ENCODE measurements around the gene TLCD3B. TPM values are rescaled to one million over a fixed set of nuclear protein-coding genes. Genes with fewer than 3 reads are reported as not detected.

The TLCD3B gene
- total RNA-seq, 2 donors from 2014 or later = 3.4 to 14.1 TPM

GRCh38 chr16:29990034-29990433 is 41.0 kb downstream of the TLCD3B start:
- peak overlapping the region in 1 of 2 donors; percentile 7 for H3K27ac Mint-ChIP-seq
- no peak for DNase-seq (ENCODE audit: low spot score in 2 of 2)
- H3K9me3 Mint-ChIP-seq = no peaks in the 10 kb centered on the region
- ATAC-seq = no peak
- peaks cover 0 to 17% of the 10 kb centered on the region in 2 donors for H3K36me3 Mint-ChIP-seq

- peaks cover 0 to 10% of the 10 kb centered on the region in 2 donors for H3K36me3 Mint-ChIP-seq
- ATAC-seq (no peak), DNase-seq (ENCODE audit: low spot score in 2 of 2) (no peak)
- H3K9me3 Mint-ChIP-seq = no peaks in the 10 kb centered on the region
- H3K27ac Mint-ChIP-seq = peak overlapping the region; percentile 62 to 81
These were observed 41.8 kb downstream of the TLCD3B start for GRCh38 chr16:29989111-29989858.

- ATAC-seq (no peak), DNase-seq (ENCODE audit: low spot score in 2 of 2) (no peak)
- Mint-ChIP-seq H3K36me3 (peaks cover 0 to 15% of the 10 kb centered on the region in 2 donors), H3K9me3 (no peaks in the 10 kb centered on the region), H3K27ac (peak overlapping the region; percentile 62 to 81)
These were observed 42.6 kb downstream of the TLCD3B start for GRCh38 chr16:29988346-29989075.

- peaks cover 0 to 16% of the 10 kb centered on the region in 2 donors for H3K36me3 Mint-ChIP-seq
- peak overlapping the region in 1 of 2 donors; percentile 62 for H3K27ac Mint-ChIP-seq
- ATAC-seq = no peak
- no peaks in the 10 kb centered on the region for H3K9me3 Mint-ChIP-seq
- no peak for DNase-seq (ENCODE audit: low spot score in 2 of 2)
These were observed 43.5 kb downstream of the TLCD3B start for GRCh38 chr16:29987371-29988085.

GRCh38 chr16:29986931-29987330 is 44.1 kb downstream of the TLCD3B start:
- Mint-ChIP-seq H3K36me3 (peaks cover 0 to 16% of the 10 kb centered on the region in 2 donors), H3K27ac (peak overlapping the region; percentile 58 to 73), H3K9me3 (no peaks in the 10 kb centered on the region)
- ATAC-seq (no peak), DNase-seq (ENCODE audit: low spot score in 2 of 2) (no peak)

- Mint-ChIP-seq H3K36me3 (peaks cover 0 to 16% of the 10 kb centered on the region in 2 donors), H3K9me3 (no peaks in the 10 kb centered on the region), H3K27ac (peak overlapping the region; percentile 58 to 73)
- no peak for ATAC-seq
- DNase-seq (ENCODE audit: low spot score in 2 of 2) = no peak
These were observed 44.8 kb downstream of the TLCD3B start for GRCh38 chr16:29986231-29986630.

GRCh38 chr16:29985271-29985811 is 45.7 kb downstream of the TLCD3B start:
- Mint-ChIP-seq H3K36me3 (peaks cover 0 to 16% of the 10 kb centered on the region in 2 donors), H3K27ac (peak overlapping the region in 1 of 2 donors; percentile 73)

DNA sequence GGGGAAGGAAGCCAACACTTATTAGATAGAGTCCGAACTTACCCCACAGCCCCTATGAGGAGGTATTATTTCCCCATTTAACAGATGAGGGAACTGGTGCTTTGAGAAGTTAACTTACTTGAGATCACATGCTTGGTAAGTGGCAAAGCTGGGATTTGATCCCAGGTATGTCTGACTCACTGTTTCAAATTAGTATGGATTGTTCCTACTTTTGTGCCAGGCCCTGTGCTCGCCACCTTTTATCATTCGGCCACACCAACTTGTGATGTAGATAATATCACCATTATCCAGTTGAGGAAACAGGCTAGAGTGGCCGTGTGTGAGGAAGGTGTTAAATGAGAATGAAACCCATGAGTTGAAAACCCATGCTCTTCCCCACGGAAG is 46.3 kb downstream of the TLCD3B start:
- DNase-seq (ENCODE audit: low spot score in 2 of 2) = no peak
- Mint-ChIP-seq H3K9me3 (no peaks in the 10 kb centered on the region), H3K36me3 (peaks cover 0 to 16% of the 10 kb centered on the region in 2 donors), H3K27ac (no peak overlapping the region)
- ATAC-seq = no peak

More at GRCh38 chr16:29985271-29985811, 45.7 kb downstream of the TLCD3B start:
- ATAC-seq (no peak), DNase-seq (ENCODE audit: low spot score in 2 of 2) (no peak)
- H3K9me3 Mint-ChIP-seq = no peaks in the 10 kb centered on the region

GRCh38 chr16:29984137-29984763 is 46.8 kb downstream of the TLCD3B start:
- ATAC-seq (no peak), DNase-seq (ENCODE audit: low spot score in 2 of 2) (no peak)
- Mint-ChIP-seq H3K36me3 (peaks cover 0 to 16% of the 10 kb centered on the region in 2 donors), H3K27ac (no peak overlapping the region), H3K9me3 (no peaks in the 10 kb centered on the region)

GRCh38 chr16:29983420-29984136 is 47.5 kb downstream of the TLCD3B start:
- H3K36me3 Mint-ChIP-seq = peaks cover 0 to 16% of the 10 kb centered on the region in 2 donors

GRCh38 chr16:29982560-29983419 is 48.3 kb downstream of the TLCD3B start:
- no peak for ATAC-seq
- peaks cover 0 to 16% of the 10 kb centered on the region in 2 donors for H3K36me3 Mint-ChIP-seq

More at GRCh38 chr16:29983420-29984136, 47.5 kb downstream of the TLCD3B start:
- no peak for DNase-seq (ENCODE audit: low spot score in 2 of 2)
- H3K9me3 Mint-ChIP-seq = no peaks in the 10 kb centered on the region
- H3K27ac Mint-ChIP-seq = peak overlapping the region in 1 of 2 donors; percentile 12
- ATAC-seq = no peak

DNA sequence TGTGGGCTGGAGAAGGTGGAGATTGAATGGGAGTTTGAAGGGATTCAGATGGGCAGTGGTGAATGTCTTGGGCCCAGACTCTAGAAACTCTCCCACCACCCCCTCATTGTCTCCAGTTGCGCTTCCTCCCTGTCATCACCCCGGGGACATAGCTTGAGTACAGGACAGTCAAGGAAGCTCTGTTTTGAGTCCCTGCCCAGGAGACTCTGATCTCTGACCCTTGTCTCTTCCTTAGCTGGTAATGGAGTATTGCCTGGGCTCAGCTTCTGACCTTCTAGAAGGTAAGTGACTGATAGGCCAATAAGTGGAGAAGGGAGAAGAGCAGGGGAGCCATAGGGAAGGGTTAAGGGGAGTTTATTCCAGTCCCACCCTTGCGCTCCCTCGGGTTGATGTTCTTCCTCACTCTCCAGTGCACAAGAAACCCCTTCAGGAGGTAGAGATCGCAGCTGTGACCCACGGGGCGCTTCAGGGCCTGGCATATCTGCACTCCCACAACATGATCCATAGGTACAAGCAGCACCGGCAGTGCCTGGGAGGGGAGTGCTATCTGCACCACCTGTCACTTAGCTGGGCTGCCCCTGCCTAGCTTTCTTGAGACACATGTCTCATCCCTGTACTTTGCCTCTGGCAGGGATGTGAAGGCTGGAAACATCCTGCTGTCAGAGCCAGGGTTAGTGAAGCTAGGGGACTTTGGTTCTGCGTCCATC is 52.4 kb downstream of the TLCD3B start:
- Mint-ChIP-seq H3K36me3 (peaks cover 3 to 20% of the 10 kb centered on the region in 2 donors), H3K9me3 (no peaks in the 10 kb centered on the region), H3K27ac (no peak overlapping the region)
- ATAC-seq (no peak), DNase-seq (ENCODE audit: low spot score in 2 of 2) (no peak)

More at GRCh38 chr16:29982560-29983419, 48.3 kb downstream of the TLCD3B start:
- no peak overlapping the region for H3K27ac Mint-ChIP-seq
- DNase-seq (ENCODE audit: low spot score in 2 of 2) = no peak
- H3K9me3 Mint-ChIP-seq = no peaks in the 10 kb centered on the region

DNA sequence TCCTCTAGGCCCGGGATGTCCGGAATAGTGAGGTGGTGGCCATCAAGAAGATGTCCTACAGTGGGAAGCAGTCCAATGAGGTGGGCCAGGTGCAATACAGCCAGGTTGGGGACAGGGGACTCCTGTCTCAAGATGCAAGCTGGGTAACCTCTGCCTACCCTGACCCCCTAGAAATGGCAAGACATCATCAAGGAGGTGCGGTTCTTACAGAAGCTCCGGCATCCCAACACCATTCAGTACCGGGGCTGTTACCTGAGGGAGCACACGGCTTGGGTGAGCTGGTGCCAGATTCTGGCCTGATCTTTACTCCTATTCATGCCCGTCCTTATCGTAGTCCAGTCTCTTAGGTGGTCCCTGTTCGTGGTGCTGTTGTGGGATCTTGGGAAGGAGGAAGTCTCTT is 53.0 kb downstream of the TLCD3B start:
- H3K9me3 Mint-ChIP-seq = peaks cover 2 to 5% of the 10 kb centered on the region in 2 donors
- ATAC-seq (no peak), DNase-seq (ENCODE audit: low spot score in 2 of 2) (no peak)
- peaks cover 9 to 23% of the 10 kb centered on the region in 2 donors for H3K36me3 Mint-ChIP-seq
- H3K27ac Mint-ChIP-seq = no peak overlapping the region

DNA sequence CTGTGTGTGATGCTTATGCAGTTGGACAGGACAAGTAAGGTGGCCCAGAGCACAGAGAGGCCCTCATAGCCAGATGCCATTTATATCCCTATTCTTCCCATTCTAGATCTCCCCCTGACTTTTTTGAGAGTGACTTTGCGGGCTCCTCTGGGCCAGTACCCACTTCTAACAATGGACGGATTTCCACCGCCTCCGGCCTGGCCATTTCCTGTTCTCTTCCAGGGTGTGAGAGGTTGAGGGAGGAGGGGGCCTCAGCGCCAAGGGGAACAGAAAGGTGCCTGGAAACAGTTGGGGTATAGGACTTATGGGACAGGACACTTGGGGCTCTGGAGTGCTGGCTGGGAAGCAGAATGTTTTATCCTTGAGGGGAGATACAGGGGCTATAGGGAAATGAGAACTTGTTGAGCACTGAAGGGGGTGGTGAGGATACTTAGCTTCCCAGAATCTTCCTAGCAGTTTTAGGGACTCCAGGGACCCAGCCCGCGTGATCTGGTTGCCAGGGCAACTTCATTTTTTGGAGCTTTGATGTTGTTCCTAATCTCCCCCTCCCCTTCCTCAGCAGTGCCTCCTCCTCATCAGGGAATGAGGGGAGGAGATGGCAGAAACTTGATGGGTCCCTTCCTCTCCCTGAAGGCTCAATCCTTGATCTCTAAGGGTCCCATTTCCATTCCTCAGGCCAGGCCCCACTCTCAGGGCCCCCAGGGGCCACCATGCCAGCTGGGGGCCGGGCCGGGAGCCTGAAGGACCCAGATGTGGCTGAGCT is 53.8 kb downstream of the TLCD3B start:
- DNase-seq (ENCODE audit: low spot score in 2 of 2) (no peak), ATAC-seq (no peak)
- peaks cover 7 to 8% of the 10 kb centered on the region in 2 donors for H3K9me3 Mint-ChIP-seq
- H3K27ac Mint-ChIP-seq = no peak overlapping the region
- H3K36me3 Mint-ChIP-seq = peaks cover 17 to 29% of the 10 kb centered on the region in 2 donors

All from activated naive CD4-positive, alpha-beta T cell treated with anti-CD3 and anti-CD28 coated beads, Interleukin-2, amount 50 U/mL, for 72 hours (primary cell).